Left lung (tissue), 10 donors: Measurements from ENCODE around the gene PRR33. TPM values are rescaled to one million over a fixed set of nuclear protein-coding genes. Genes with fewer than 3 reads are reported as not detected.

Experiments used
- ATAC-seq: fragments of 200-7000 bp; cut with Tn5 transposase; one replicate; pipeline ENCODE4 v1.9.1; 2020; ENCODE audit warnings: moderate library complexity
- DNase-seq, 4 donors: peaks; one replicate each; pipeline ENCODE4 v3.0.0-alpha.2; 2013 to 2020
- H3K27ac ChIP-seq, 2 donors: fragments of 200-600 bp; sonication (generic) in 1 of 2; one replicate each; pipeline versions ENCODE4 v1.5.0 to v1.8.0; 2020 to 2021
- H3K27me3 ChIP-seq, 2 donors: fragments of 200-600 bp; sonication (generic) in 1 of 2; one replicate each; pipeline versions ENCODE4 v1.5.0 to v1.8.0; 2020 to 2021
- H3K36me3 ChIP-seq, 2 donors: fragments of 200-600 bp; sonication (generic) in 1 of 2; one replicate each; pipeline versions ENCODE4 v1.5.0 to v1.8.0; 2020 to 2021
- H3K4me1 ChIP-seq, 2 donors: fragments of 200-600 bp; one replicate each; pipeline ENCODE4 v1.8.0; 2021
- H3K4me3 ChIP-seq, 2 donors: fragments of 200-600 bp; sonication (generic) in 1 of 2; one replicate each; pipeline versions ENCODE4 v1.5.0 to v1.8.0; 2020 to 2021; ENCODE audit warnings: mild to moderate bottlenecking in 1 of 2
- H3K9me3 ChIP-seq, 2 donors: fragments of 200-600 bp; sonication (generic) in 1 of 2; one replicate each; pipeline versions ENCODE4 v1.5.0 to v1.8.0; 2020 to 2021
- CTCF ChIP-seq, 2 donors: fragments of 200-600 bp; sonication (generic) in 1 of 2; IDR thresholded peaks; one replicate each; pipeline versions ENCODE4 v1.5.0 to v1.8.0; 2021; ENCODE audit warnings: antibody characterized with exemption in 2 of 2
- intact Hi-C, 2 donors: fragments of 100-400 bp; cut with DNase I; formaldehyde crosslinking; loops; one replicate each; pipeline versions ENCODE4 v1.11.2 to v1.14.2; 2022
- polyA plus RNA-seq, 6 donors: library from polyadenylated mRNA; unstranded; fragments of 120-200 nt; gene quantifications; one replicate each; pipeline ENCODE4 v1.2.1, GENCODE V29; 2013; ENCODE audit not compliant: insufficient read length in 6 of 6
- total RNA-seq, 2 donors: library from RNA; stranded (reverse); fragmentation: NEBNext Ultra II Directional; extraction: Animal tissue kit (Norgen Biotek cat#: 25700); gene quantifications; one replicate each; pipeline ENCODE4 v1.2.1, GENCODE V29; 2021
- donor health status: DM: no; HTN: yes; CAD: no.
- donor health status: DM: no; HTN: no; CAD: no.

Gene PRR33
- total and polyA plus RNA-seq, 8 donors, result 0.05 to 0.15 (median 0.11) TPM; not detected in 2

GRCh38 chr11:1861435-1862411 lies 30.0 kb downstream of the PRR33 start:
- Histone ChIP-seq H3K4me3 (no peak overlapping the region), H3K9me3 (no peaks in the 10 kb centered on the region), H3K27me3 (no peaks in the 10 kb centered on the region), H3K36me3 (peaks cover 0 to 10% of the 10 kb centered on the region in 2 donors), H3K27ac (no peak overlapping the region), H3K4me1 (peaks cover 13 to 51% of the 10 kb centered on the region in 2 donors)
- ATAC-seq (no peak), DNase-seq (no peak)
- TF ChIP-seq CTCF (IDR thresholded peaks at IDR 0.05), result no peak
- intact Hi-C loops, result no loop called here

- TF ChIP-seq CTCF (IDR thresholded peaks at IDR 0.05), result no peak
These were observed 31.6 kb downstream of the PRR33 start for GRCh38 chr11:1860108-1860507.

GRCh38 chr11:1859004-1859403 lies 32.7 kb downstream of the PRR33 start:
- H3K4me1 ChIP-seq, result peaks cover 6 to 65% of the 10 kb centered on the region in 2 donors
- ATAC-seq (no peak), DNase-seq (no peak)
- H3K27me3 ChIP-seq, result no peaks in the 10 kb centered on the region
- no peak overlapping the region for H3K4me3 ChIP-seq
- intact Hi-C loops, result no loop called here
- no peaks in the 10 kb centered on the region for H3K36me3 ChIP-seq
- H3K9me3 ChIP-seq, result no peaks in the 10 kb centered on the region
- no peak overlapping the region for H3K27ac ChIP-seq
- TF ChIP-seq CTCF (IDR thresholded peaks at IDR 0.05), result no peak

More at GRCh38 chr11:1860108-1860507, 31.6 kb downstream of the PRR33 start:
- no peaks in the 10 kb centered on the region for H3K9me3 ChIP-seq
- ATAC-seq (no peak), DNase-seq (no peak)
- peaks cover 13 to 65% of the 10 kb centered on the region in 2 donors for H3K4me1 ChIP-seq
- no peaks in the 10 kb centered on the region for H3K36me3 ChIP-seq
- H3K27ac ChIP-seq, result no peak overlapping the region
- intact Hi-C loops, result no loop called here
- no peak overlapping the region for H3K4me3 ChIP-seq
- H3K27me3 ChIP-seq, result no peaks in the 10 kb centered on the region

- Histone ChIP-seq H3K9me3 (no peaks in the 10 kb centered on the region), H3K27me3 (no peaks in the 10 kb centered on the region), H3K4me3 (no peak overlapping the region), H3K27ac (no peak overlapping the region), H3K36me3 (no peaks in the 10 kb centered on the region), H3K4me1 (peaks cover 4 to 64% of the 10 kb centered on the region in 2 donors)
- intact Hi-C loops, result no loop called here
- DNase-seq, result peak in 1 of 4 donors; percentile 45
- TF ChIP-seq CTCF (IDR thresholded peaks at IDR 0.05), result no peak
- no peak for ATAC-seq
These were observed 33.1 kb downstream of the PRR33 start for GRCh38 chr11:1858576-1858975.

- no peaks in the 10 kb centered on the region for H3K27me3 ChIP-seq
- H3K4me1 ChIP-seq, result peaks cover 1 to 64% of the 10 kb centered on the region in 2 donors
- H3K4me3 ChIP-seq, result no peak overlapping the region
- H3K27ac ChIP-seq, result no peak overlapping the region
- TF ChIP-seq CTCF (IDR thresholded peaks at IDR 0.05), result no peak
- ATAC-seq, result no peak
- no peaks in the 10 kb centered on the region for H3K36me3 ChIP-seq
- H3K9me3 ChIP-seq, result no peaks in the 10 kb centered on the region
- intact Hi-C loops, result no loop called here
- peak in 1 of 4 donors; percentile 81 for DNase-seq
These were observed 33.5 kb downstream of the PRR33 start for GRCh38 chr11:1858154-1858553.
